GM12878 (cell line): Measurements from ENCODE around the gene WFIKKN1. TPM values are rescaled to one million over a fixed set of nuclear protein-coding genes. Genes with fewer than 3 reads are reported as not detected.
A peak's percentile ranks its signal among the peaks of the same experiment; 100 is the strongest.

ENCODE experiments used
- ATAC-seq: fragments of 200-7000 bp; cut with Tn5 transposase; 3 replicates; pipeline ENCODE4 v1.9.1; 2020; ENCODE audit warnings: mild to moderate bottlenecking, moderate library complexity
- BruUV-seq: library from RNA; stranded (reverse); fragments of 400-500 nt; replicated peaks from 2 replicates; lab custom pipeline; 2021; lab: Mats Ljungman, UMichigan
- CTCF ChIA-PET: fragments of 300-600 bp; sonication (Branson Sonifier 250); formaldehyde crosslinking; extraction: SDS; loops from one replicate; lab custom pipeline; 2021; ENCODE audit warnings: inconsistent platforms; lab: Yijun Ruan, JAX
- POLR2A ChIA-PET: fragments of 350-600 bp; formaldehyde crosslinking; extraction: SDS; loops from one replicate; lab custom pipeline; 2021; ENCODE audit warnings: inconsistent platforms; lab: Charles Lee
- RAD21 ChIA-PET: fragments of 300-600 bp; sonication (Branson Sonifier 250); formaldehyde crosslinking; loops from one replicate; lab custom pipeline; 2023; ENCODE audit warnings: antibody characterized with exemption; ENCODE audit not compliant: unreplicated experiment; lab: Charles Lee
- SMC1A ChIA-PET: fragments of 300-600 bp; sonication (Branson Sonifier 250); formaldehyde crosslinking; loops from one replicate; lab custom pipeline; 2023; ENCODE audit not compliant: unreplicated experiment, uncharacterized antibody; lab: Charles Lee
- DNase-seq: peaks from one replicate; pipeline ENCODE4 v3.0.0-alpha.2; 2011; ENCODE audit warnings: low read depth, low spot score
- FAIRE-seq: peaks from 3 replicates; lab custom pipeline; 2011; peaks lifted over from hg19 to GRCh38; lab: Jason Lieb, UNC
- H2AFZ ChIP-seq: 2 replicates; pipeline ENCODE4 v1.6.0; 2011; ENCODE audit warnings: low read depth, low read length, control low read depth; ENCODE audit not compliant: control insufficient read depth
- H3K27ac ChIP-seq: 2 replicates; pipeline ENCODE4 v1.5.1; 2011; ENCODE audit warnings: control low read depth; ENCODE audit not compliant: control insufficient read depth, insufficient read depth
- H3K27me3 ChIP-seq, 2 experiments: replicated peaks in 1 of 2; 2 replicates each; pipeline versions ENCODE4 v1.6.0 to v1.6.1; 2011; ENCODE audit warnings: low read length in 1 of 2; ENCODE audit not compliant: control insufficient read depth in 2 of 2, insufficient read depth in 2 of 2
- H3K36me3 ChIP-seq, 2 experiments: 2 replicates each; pipeline ENCODE4 v1.5.1; 2011; ENCODE audit warnings: low read length in 1 of 2; ENCODE audit not compliant: control insufficient read depth in 2 of 2, insufficient read depth in 2 of 2
- H3K4me1 ChIP-seq: 2 replicates; pipeline ENCODE4 v1.6.1; 2011; ENCODE audit warnings: mild to moderate bottlenecking, low read length, moderate library complexity, mixed read lengths; ENCODE audit not compliant: control insufficient read depth, insufficient read depth
- H3K4me2 ChIP-seq: 2 replicates; pipeline ENCODE4 v1.6.0; 2011; ENCODE audit warnings: control low read depth; ENCODE audit not compliant: control insufficient read depth, insufficient read depth
- H3K4me3 ChIP-seq: fragments of 200-600 bp; sonication (generic); 2 replicates; pipeline ENCODE4 v1.5.1; 2016
- H3K79me2 ChIP-seq: 2 replicates; pipeline ENCODE4 v1.6.0; 2011; ENCODE audit warnings: low read length; ENCODE audit not compliant: control insufficient read depth, insufficient read depth
- H3K9ac ChIP-seq: 2 replicates; pipeline ENCODE4 v1.8.0; 2011; ENCODE audit warnings: low read length, control low read depth, mixed read lengths; ENCODE audit not compliant: control insufficient read depth, insufficient read depth
- H3K9me3 ChIP-seq: replicated peaks from 3 replicates; pipeline ENCODE4 v1.5.1; 2011; ENCODE audit warnings: mild to moderate bottlenecking, low read length; ENCODE audit not compliant: control insufficient read depth, insufficient read depth
- H4K20me1 ChIP-seq: 2 replicates; pipeline ENCODE4 v1.6.0; 2011; ENCODE audit not compliant: control insufficient read depth, insufficient read depth
- BACH1 ChIP-seq: fragments of 450-650 bp; IDR thresholded peaks from 2 replicates; pipeline ENCODE4 v1.6.1; 2017; ENCODE audit warnings: mild to moderate bottlenecking, borderline replicate concordance
- CHD2 ChIP-seq: IDR thresholded peaks from 2 replicates; pipeline ENCODE4 v1.6.1; 2011; ENCODE audit warnings: low read depth, low read length, improper control_type of control experiment, borderline replicate concordance
- DPF2 ChIP-seq: fragments of 450-650 bp; IDR thresholded peaks from 2 replicates; pipeline ENCODE4 v1.6.1; 2017; ENCODE audit warnings: mild to moderate bottlenecking
- ESRRA ChIP-seq: IDR thresholded peaks from 2 replicates; pipeline ENCODE4 v1.6.1; 2012; ENCODE audit warnings: mild to moderate bottlenecking, low read length, improper control_type of control experiment
- EZH2 ChIP-seq: IDR thresholded peaks from 2 replicates; pipeline ENCODE4 v1.6.1; 2012; ENCODE audit warnings: low read depth, mild to moderate bottlenecking, control low read depth, inconsistent platforms, low read length, borderline replicate concordance; ENCODE audit not compliant: control insufficient read depth
- IKZF1 ChIP-seq: fragments of 450-650 bp; conservative IDR thresholded peaks from 2 replicates; pipeline ENCODE4 v1.6.1; 2017; ENCODE audit warnings: antibody characterized with exemption, mild to moderate bottlenecking
- IRF3 ChIP-seq: fragments of 450-650 bp; IDR thresholded peaks from 2 replicates; pipeline ENCODE4 v1.6.1; 2014; ENCODE audit warnings: mild to moderate bottlenecking
- MXI1 ChIP-seq: fragments of 150-350 bp; IDR thresholded peaks from 2 replicates; pipeline ENCODE4 v1.6.1; 2011; ENCODE audit warnings: low read depth, mild to moderate bottlenecking, inconsistent platforms, low read length, improper control_type of control experiment
- POLR2AphosphoS5 ChIP-seq: IDR thresholded peaks from 2 replicates; pipeline ENCODE4 v1.6.1; 2011; ENCODE audit warnings: mild to moderate bottlenecking, low read length, inconsistent platforms
- RBBP5 ChIP-seq: fragments of 200-600 bp; sonication (generic); conservative IDR thresholded peaks from 2 replicates; pipeline ENCODE4 v1.6.1; 2016
- SMAD5 ChIP-seq: IDR thresholded peaks from 2 replicates; pipeline ENCODE4 v1.6.1; 2016; ENCODE audit warnings: antibody characterized with exemption, low read depth
- TCF12 ChIP-seq: IDR thresholded peaks from 2 replicates; pipeline ENCODE4 v1.6.1; 2011; ENCODE audit warnings: low read depth, mild to moderate bottlenecking, low read length
- ZBTB11 ChIP-seq: fragments of 450-650 bp; formaldehyde crosslinking; IDR thresholded peaks from 2 replicates; pipeline ENCODE4 v1.5.0; 2022; ENCODE audit warnings: mild to moderate bottlenecking, missing genetic modification characterization
- ZBTB4 ChIP-seq: fragments of 450-650 bp; formaldehyde crosslinking; IDR thresholded peaks from 2 replicates; pipeline ENCODE4 v1.4.0; 2022; ENCODE audit warnings: mild to moderate bottlenecking, moderate library complexity
- ZNF384 ChIP-seq: IDR thresholded peaks from 2 replicates; pipeline ENCODE4 v1.6.1; 2012; ENCODE audit warnings: low read depth, mild to moderate bottlenecking, low read length, improper control_type of control experiment, borderline replicate concordance
- WGBS: methylation state at CpG from one replicate; pipeline ENCODE4 v1.1.6; 2016; ENCODE audit warnings: low lambda C conversion rate; ENCODE audit not compliant: insufficient replicate concordance, insufficient coverage; ENCODE audit errors: missing lambda C conversion rate; 5-methylcytosine and 5-hydroxymethylcytosine counted together
- in situ Hi-C: fragments of 300-500 bp; cut with MboI; formaldehyde crosslinking; loops from 9 replicates; pipeline ENCODE4 v1.14.3; 2018; ENCODE audit warnings: mixed read lengths
- intact Hi-C: fragments of 100-400 bp; cut with micrococcal nuclease; formaldehyde crosslinking; loops from one replicate; pipeline ENCODE4 v1.14.2; 2022; ENCODE audit not compliant: unreplicated experiment
- polyA plus RNA-seq, 11 experiments: library from polyadenylated mRNA; depleted of rRNA in 4 of 11; unstranded in 6 of 11; stranded (reverse) in 5 of 11; fragments of >200 nt; fragmentation: Nextera tagmentation in 4 of 11; fragmentation: Illumina TruSeq in 1 of 11; extraction: Ambion mirVana in 4 of 11; extraction: Trizol in 1 of 11; gene quantifications; 1 replicate in 1 of 11; 2 replicates in 10 of 11; pipeline versions ENCODE4 v1.2.1 to v1.2.3, GENCODE V29; 2011 to 2016; ENCODE audit warnings: inconsistent platforms in 2 of 11, missing spikeins in 2 of 11, low read depth in 1 of 11
- total RNA-seq, 4 experiments: library from RNA; depleted of rRNA in 3 of 4; stranded (reverse); fragments of >200 nt in 3 of 4; fragmentation: Illumina TruSeq in 1 of 4; extraction: Trizol in 1 of 4; gene quantifications; 2 replicates each; pipeline versions ENCODE4 v1.2.1 to v1.2.3, GENCODE V29; 2013 to 2021

WFIKKN1 gene
- total and polyA plus RNA-seq, 10 of the 15 experiments (the other 5 are each of a cell fraction or from before 2014, with no cell fraction given) = 0.01 to 0.41 (median 0.05) TPM; not detected in 2

- WGBS = 4% methylated on average over 59 of the region's 72 CpGs
- ChIA-PET RAD21 (no interaction called here), CTCF (interaction anchor here (1.0 kb wide), 1 partner anchor 162 kb away, joined by 3 read pairs; no protein-coding TSS in a partner anchor)
- TF ChIP-seq IRF3 = no peak
- TF ChIP-seq CHD2 = 0 out of 2 replicates have a peak, but pooled peaks have one; percentile 7
- no peak for TF ChIP-seq SMAD5
- no peak for TF ChIP-seq EZH2
- TF ChIP-seq ZBTB4 (CRISPR knock-in tag) = no peak
- no peak for TF ChIP-seq ZBTB11
- TF ChIP-seq POLR2AphosphoS5 = peak; percentile 30; the same call in 1 of the 2 replicates
- TF ChIP-seq DPF2 = peak; percentile 51; the same call in 1 of the 2 replicates
- peak; percentile 96 for TF ChIP-seq ESRRA
- no peak for TF ChIP-seq TCF12
- TF ChIP-seq BACH1 = no peak
- TF ChIP-seq RBBP5 = no peak
- peak; percentile 14; the same call in 1 of the 2 replicates for TF ChIP-seq MXI1
- TF ChIP-seq IKZF1 = peak; percentile 39; the same call in 1 of the 2 replicates
- TF ChIP-seq ZNF384 = no peak
Observed at GRCh38 chr16:642189-643049, 11.6 kb downstream of the WFIKKN1 start.

More at GRCh38 chr16:642189-643049, 11.6 kb downstream of the WFIKKN1 start:
- Histone ChIP-seq H3K9ac (peak overlapping the region; percentile 89), H3K27me3 (no peaks in the 10 kb centered on the region), H3K9me3 (no peaks in the 10 kb centered on the region), H3K4me1 (peaks cover 12% of the 10 kb centered on the region), H3K27ac (peak overlapping the region; percentile 83), H4K20me1 (no peaks in the 10 kb centered on the region), H2AFZ (peak overlapping the region; percentile 37), H3K4me3 (peak overlapping the region; percentile 98), H3K79me2 (peaks cover 30% of the 10 kb centered on the region), H3K4me2 (peak overlapping the region; percentile 72), H3K36me3 (no peaks in the 10 kb centered on the region; a peak in 2 of 4 replicates)
- in situ Hi-C loops = no loop called here
- ChIA-PET POLR2A (interaction anchor here (1.3 kb wide), 1 partner anchor 38 kb away, joined by 4 read pairs; the partner anchor contains the start of gene STUB1), SMC1A (no interaction called here)
- DNase-seq (no peak), ATAC-seq (peak; percentile 68), FAIRE-seq (no peak)
- intact Hi-C loops = no loop called here
- no TSS peak for BruUV-seq
